Ramos (cell line): Measurements from ENCODE around the gene PTCD1.
"Not testable (repeated sequence)": the region's sequence is repeated elsewhere in the genome, so short reads cannot be mapped to it uniquely, and the experiment has no call there.

Experiments
- in situ Hi-C: fragments of 300-500 bp; cut with MboI; formaldehyde crosslinking; loops from one replicate; pipeline ENCODE4 v1.14.3; 2022; ENCODE audit warnings: low sequenced_read_pairs; ENCODE audit not compliant: unreplicated experiment

Gene PTCD1

GRCh38 chr7:99452541-99452940 is 13.9 kb upstream of the PTCD1 start:
- in situ Hi-C loops: no loop called here

- in situ Hi-C loops: no loop called here
These were observed 13.3 kb upstream of the PTCD1 start for GRCh38 chr7:99451936-99452335.

- in situ Hi-C loops: no loop called here
These were observed 10.7 kb upstream of the PTCD1 start for GRCh38 chr7:99449326-99449725.

- in situ Hi-C loops: no loop called here
These were observed 10.3 kb upstream of the PTCD1 start for GRCh38 chr7:99448855-99449254.

GRCh38 chr7:99447943-99448342 is 9.3 kb upstream of the PTCD1 start:
- in situ Hi-C loops: no loop called here

- in situ Hi-C loops: no loop called here
These were observed 7.5 kb upstream of the PTCD1 start for GRCh38 chr7:99446096-99446495.

GRCh38 chr7:99440195-99440594 is 1.6 kb upstream of the PTCD1 start:
- in situ Hi-C loops: no loop called here

GRCh38 chr7:99437946-99438572 is 539 bp downstream of the PTCD1 start:
- in situ Hi-C loops: no loop called here

- in situ Hi-C loops: no loop called here
These were observed 5.4 kb downstream of the PTCD1 start for GRCh38 chr7:99433158-99433557.

GRCh38 chr7:99431756-99432540 is 6.7 kb downstream of the PTCD1 start:
- in situ Hi-C loops: not testable (repeated sequence)

- in situ Hi-C loops: no loop called here
These were observed 8.8 kb downstream of the PTCD1 start for GRCh38 chr7:99429756-99430155.

GRCh38 chr7:99428972-99429566 is 9.5 kb downstream of the PTCD1 start:
- in situ Hi-C loops: no loop called here

GRCh38 chr7:99424932-99425730 is 13.5 kb downstream of the PTCD1 start:
- in situ Hi-C loops: no loop called here

GRCh38 chr7:99422625-99423024 is 16.0 kb downstream of the PTCD1 start:
- in situ Hi-C loops: no loop called here

- in situ Hi-C loops: no loop called here
These were observed 16.4 kb downstream of the PTCD1 start for GRCh38 chr7:99422186-99422585.

- in situ Hi-C loops: no loop called here
These were observed 17.6 kb downstream of the PTCD1 start for GRCh38 chr7:99420986-99421385.

- in situ Hi-C loops: no loop called here
These were observed 18.4 kb downstream of the PTCD1 start for GRCh38 chr7:99420213-99420612.

- in situ Hi-C loops: no loop called here
These were observed 19.1 kb downstream of the PTCD1 start for GRCh38 chr7:99419323-99420021.

- in situ Hi-C loops: no loop called here
These were observed 20.3 kb downstream of the PTCD1 start for GRCh38 chr7:99418260-99418659.

- in situ Hi-C loops: not testable (repeated sequence)
These were observed 23.0 kb downstream of the PTCD1 start for GRCh38 chr7:99415513-99416127.
